GM21423 (cell line): ENCODE data around the gene NKAIN1.
"Not testable (repeated sequence)": the region's sequence is repeated elsewhere in the genome, so short reads cannot be mapped to it uniquely, and the experiment has no call there.

Source experiments
- ATAC-seq: cut with Tn5 transposase; IDR thresholded peaks from one replicate; pipeline ENCODE4 v1.9.1; 2021; ENCODE audit warnings: mild to moderate bottlenecking, moderate library complexity; ENCODE audit not compliant: unreplicated experiment

The NKAIN1 gene

DNA sequence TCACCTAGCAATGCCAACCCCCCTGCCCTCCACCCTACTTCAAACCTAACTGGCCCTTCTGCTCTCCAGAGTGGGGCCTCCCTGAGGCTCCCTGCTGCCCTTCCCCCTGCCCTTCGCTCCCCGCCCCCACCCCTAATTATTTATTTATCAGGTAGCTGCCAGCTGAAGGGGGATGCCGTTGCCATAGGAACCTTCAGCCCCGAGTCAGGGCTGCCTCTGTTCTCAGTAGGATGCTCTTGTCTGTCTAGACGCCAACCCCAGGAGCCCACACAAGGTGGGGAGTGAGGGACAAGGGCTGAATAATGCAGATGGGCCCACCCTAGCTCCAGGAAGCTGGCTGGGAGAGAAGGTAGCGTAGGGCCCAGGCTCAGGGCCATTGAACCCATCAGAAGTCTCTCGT lies 41.1 kb downstream of the NKAIN1 start:
- ATAC-seq = no peak

DNA sequence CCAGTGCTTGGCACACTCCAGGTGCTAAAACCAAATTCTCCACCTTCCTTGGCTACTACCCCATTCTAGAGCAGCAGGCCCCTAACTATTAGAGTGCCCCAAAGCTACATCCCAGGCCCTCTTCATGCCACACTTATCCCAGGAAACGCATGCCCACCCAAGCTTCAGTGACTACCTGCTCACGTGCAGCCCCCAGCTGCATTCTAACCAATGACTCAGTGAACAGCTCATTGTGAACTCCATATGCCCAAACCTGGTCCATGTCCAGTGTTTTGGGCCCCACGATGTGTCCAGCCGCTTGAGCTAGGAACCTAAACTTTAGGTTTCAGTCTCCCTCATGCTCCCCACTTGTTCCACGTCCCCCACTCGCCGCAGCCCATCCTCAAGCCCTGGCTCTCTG lies 41.5 kb downstream of the NKAIN1 start:
- no peak for ATAC-seq

DNA sequence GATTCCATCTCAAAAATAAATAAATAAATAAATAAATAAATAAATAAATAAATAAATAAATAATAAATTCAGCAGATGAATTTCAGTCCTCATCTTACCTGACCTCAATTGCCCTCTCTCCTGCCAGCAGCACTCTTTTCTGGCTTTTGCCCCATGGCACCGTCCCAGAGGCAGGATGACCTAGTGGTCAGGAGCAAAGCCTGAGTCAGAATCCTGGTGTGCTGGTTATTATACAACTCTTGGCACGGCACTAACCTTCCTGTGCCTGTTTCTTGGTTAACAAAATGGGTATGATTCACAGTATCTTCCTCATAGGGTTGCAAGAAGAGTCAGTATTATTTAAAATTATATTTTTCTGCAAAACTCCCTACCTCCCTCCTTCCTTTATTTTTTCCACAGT lies 43.0 kb downstream of the NKAIN1 start:
- no peak for ATAC-seq

DNA sequence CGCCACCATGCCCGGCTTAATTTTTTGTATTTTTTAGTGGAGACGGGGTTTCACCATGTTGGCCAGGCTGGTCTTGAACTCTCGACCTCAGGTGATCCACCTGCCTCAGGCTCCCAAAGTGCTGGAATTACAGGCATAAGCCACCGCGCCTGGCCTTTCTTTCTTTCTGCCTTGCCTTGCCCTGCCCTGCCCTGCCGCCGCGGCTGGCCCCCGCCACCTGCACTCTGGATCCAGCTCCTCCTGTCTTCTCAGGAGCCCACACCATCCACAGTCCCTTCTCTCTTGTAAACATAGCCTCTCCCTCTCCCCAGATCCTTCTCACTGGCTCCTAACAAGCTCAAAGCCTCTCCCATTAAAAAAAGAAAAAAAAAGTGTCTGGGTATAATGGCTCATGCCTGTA lies 44.4 kb downstream of the NKAIN1 start:
- not testable (repeated sequence) for ATAC-seq

DNA sequence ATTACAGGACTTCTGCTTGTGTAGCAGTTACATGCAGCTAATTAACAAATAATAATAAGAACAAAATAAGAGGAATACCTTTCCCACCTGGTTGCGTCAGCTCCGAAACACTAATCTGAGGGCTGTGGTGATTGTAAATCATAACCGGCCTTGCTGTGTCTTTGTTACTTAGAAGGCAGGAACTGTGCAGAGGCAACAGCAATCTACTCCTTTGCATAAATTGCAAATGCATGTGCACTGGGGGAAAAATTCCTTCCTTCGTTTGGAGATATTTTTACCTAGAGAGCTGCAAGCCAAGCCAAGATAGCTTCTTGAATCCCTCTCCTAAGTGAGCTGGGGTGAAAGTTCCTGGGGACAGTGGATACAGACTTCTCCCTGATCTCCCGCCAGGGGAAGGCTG lies 46.0 kb downstream of the NKAIN1 start:
- ATAC-seq = no peak

DNA sequence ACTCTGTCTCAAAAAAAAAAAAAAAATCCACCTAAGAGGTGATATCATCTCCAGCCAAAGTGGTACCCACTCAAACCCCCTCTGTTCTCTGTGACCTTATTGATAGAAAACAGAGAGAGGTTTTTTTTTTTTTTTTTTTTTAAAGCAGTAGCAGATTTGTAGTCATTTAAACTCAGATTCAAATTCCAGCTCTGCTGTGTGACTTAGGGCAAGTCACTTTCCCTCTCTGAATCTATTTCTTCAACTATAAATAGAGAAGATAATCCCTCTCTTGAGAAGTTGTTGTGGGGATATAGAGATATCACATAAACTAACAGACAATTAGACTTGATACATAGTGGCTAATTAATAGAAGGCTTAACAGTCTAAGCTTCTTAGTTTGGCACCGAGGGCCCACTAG lies 48.4 kb downstream of the NKAIN1 start:
- no peak for ATAC-seq

DNA sequence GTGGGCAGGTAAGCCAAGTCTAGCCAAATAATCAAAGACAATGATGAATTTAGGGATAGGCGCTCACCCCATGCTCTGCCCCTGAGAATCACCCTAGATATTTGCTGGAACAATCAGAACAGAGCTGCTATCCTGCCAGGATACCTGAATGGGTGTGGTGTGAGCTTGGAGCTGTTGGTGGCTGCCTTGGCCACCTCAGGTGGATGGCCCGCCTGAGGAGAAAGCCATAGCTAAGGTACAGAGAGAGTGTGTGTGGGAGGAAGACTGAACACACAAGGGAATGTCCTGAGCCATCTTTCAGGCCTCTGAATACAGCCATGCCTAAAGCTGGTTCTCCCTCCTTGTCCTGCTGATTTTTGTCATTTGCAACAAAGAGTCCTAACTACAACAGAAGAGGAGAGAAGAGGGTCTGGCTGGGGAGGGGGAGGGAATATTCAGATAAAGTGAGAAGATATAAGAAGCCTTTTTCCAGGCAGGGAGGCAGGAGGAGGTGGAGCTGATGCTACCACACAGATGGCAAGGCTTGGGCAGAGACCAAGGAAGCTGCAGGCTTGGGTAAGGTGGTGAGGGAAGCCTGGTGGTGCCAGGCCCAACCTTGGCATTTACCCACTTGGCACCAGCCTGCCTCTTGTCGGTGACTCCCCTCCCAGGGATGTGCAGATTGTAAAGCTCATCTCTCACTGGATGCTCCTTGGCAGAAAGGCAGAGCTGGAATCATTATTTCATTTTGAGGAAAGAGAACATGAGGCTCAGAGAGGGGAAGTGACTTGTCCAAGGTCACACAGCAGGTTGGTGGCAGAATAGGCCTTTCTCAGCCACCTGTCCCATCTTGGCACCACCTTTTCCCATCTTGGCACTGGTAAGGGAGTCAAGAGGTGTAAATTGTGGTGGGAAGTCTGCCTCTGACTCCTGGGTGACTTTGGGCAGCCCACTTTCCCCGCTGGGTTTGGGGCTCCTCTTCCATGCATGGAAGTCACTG lies 49.7 kb downstream of the NKAIN1 start:
- ATAC-seq = no peak

DNA sequence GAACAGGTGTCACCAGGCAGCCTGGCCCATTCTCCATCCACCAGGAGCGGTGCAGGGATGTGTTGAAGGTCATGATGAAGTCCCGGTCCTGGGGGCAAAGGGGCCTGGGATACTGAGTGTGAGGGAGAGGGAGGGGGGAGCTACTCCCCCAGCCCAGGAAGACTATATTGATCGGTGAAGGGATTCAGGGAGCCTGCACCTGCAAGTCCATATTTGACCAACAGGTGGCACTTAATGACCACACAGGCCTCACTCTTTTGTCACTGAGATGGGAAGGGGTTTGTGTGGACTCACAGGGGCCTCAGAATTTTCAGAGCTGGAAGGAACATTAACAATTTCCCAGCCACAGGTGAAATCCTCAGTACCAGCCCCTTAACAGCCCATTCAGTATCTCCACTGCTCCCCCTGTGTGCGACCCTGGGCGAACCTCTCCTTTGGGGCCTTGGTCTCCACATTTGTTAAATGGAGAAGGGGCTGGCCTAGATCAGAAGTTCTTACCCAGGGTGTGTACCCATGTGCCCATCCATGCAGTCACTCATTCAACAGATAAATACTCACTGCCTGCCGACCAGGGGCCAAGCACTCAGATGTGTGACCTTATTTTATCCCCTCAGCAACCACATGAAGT lies 55.6 kb downstream of the NKAIN1 start:
- no peak for ATAC-seq

DNA sequence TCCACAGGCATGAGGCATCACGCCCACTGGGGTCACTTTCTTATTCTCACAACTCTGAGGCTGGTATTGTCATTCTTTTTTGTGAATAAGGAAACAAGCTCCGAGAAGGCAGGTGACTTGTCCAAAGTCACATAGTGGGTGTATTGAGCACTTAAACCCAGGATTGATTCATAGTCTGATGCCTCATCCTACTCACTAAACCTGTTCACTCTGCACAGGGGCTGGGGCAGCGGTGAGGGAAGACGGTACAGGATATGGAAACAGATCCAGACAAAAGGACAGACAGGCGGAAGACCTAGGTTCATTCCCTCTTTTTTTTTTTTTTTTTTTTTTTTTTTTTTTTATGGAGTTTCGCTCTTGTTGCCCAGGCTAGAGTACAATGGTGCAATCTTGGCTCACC lies 56.6 kb downstream of the NKAIN1 start:
- no peak for ATAC-seq

DNA sequence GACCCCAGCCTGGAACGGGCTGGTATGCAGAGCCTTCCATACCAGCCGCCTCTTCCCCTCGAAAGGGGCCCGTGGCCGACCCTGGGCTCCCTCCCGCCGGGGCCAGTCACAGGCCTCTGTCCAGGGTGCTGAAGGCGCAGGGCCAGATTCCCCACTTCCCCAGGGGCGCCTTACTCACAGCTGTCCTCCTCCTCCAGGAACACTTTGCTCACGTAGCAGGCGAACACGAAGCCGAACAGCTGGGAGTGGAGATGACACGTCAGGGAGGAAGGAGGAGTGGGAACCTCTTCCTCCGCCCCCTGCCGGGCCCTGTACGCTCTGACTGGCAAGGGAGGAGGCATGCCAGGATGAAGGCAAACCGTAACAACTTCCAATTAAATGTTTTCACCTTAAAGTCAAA lies 57.3 kb downstream of the NKAIN1 start:
- no peak for ATAC-seq

DNA sequence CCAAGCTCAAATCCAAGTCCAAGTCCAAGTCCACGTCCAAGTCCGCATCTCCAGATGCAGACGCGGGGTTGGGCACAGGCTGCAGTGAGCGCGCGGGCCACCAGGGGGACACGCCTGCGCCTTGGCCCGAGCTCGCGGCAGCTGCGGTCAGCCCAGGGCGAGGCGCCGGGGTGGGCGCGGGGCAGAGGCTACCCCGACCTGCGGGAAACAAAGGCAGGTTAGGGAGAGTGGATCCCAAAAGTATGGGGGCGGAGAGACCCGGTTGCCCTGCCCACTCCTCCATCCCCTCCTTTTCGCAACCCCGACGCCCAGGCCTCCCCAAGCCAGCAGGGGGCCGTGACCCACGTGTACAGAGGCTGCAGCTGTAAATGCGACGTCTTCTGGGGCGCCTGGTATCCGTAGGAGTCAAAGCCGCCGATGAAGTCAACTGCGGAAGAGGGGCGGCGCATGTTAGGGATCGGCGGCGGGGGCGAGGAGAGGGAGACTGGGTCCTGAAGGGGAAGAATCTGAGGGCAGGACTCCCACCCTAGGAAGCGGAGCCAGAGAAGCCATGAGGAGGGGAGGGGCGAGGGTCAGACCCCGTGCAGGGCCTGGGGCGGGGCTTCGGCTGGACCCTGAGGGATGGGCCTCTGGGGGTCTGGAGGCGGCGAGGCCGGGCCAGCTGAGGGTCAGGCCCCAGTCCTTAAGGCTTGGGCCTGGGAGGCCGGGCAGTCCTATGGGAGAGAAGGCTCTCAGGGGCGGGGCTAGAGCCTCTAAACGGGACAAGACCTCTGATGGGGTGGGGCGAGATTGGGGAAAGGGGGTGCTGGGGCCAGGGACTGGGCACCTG lies 58.0 kb downstream of the NKAIN1 start:
- ATAC-seq = no peak

DNA sequence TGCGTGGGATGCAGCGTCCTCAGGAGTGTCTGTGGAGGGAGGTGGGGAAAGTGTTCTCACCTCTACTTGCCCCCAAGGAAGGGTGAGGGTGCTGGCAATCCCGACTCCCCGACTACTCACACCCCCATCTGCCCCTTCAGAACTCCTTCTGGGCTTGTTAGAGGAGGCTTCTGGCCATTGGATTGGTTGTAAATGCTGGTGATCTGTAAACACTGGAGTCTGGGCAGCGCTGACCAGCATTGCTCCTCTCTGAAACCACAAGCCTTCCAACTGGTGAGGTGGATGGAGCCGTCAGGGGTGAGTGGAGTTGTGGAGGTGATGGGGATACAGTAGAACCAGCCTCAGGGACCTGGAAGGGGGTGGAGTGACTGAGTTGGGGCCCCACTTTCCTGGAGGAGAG lies 59.3 kb downstream of the NKAIN1 start:
- no peak for ATAC-seq

DNA sequence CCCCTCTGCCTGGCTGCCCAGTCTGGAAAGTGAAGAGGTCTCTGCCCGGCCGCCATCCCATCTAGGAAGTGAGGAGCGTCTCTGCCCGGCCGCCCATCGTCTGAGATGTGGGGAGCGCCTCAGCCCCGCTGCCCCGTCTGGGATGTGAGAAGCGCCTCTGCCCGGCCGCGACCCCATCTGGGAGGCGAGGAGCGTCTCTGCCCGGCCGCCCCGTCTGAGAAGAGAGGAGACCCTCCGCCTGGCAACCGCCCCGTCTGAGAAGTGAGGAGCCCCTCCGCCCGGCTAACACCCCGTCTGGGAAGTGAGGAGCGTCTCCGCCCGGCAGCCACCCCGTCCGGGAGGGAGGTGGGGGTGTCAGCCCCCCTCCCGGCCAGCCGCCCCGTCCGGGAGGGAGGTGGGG lies 63.4 kb downstream of the NKAIN1 start:
- ATAC-seq = not testable (repeated sequence)

DNA sequence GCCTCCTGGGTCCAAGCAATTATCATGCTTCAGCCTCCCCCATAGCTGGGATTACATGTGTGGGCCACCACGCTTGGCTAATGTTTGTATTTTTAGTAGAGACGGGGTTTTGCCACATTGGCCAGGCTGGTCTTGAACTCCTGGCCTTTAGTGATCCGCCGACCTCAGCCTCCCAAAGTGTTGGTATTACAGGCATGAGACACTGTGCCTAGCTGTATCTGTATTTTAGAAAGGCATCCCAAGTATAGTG lies 69.3 kb downstream of the NKAIN1 start:
- ATAC-seq = no peak

DNA sequence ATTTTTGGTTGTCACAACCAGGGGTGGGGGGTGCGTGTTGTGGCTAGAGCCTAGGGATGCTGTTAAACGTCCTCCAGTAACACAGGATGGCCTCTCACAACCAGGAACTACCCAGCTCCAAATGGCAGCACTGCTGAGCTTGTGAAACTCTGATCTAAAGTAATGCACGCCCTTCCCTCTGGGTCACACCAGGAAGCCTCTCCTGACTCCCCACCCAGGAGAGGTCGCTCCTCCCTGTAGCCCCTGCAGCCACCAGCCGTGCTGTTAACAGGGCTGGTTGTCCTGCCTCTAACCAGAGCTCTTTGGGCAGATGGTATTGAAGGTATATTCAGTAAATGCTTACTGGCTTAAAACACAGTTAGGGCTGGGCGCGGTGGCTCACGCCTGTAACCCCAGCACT lies 73.2 kb downstream of the NKAIN1 start:
- no peak for ATAC-seq

DNA sequence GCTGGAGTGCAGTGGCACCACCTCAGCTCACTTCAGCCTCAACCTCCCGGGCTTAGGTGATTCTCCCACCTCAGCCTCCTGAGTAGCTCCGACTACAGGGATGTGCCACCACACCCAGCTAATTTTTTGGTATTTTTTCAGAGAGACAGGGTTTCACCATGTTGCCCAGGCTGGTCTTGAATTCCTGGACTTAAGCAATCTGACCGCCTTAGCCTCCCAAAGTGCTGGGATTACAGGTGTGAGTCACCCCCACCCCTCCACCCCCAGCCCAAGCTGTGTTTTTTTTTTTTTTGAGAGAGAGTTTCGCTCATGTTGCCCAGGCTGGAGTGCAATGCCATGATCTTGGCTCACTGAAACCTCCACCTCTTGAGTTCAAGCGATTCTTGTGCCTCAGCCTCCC lies 75.4 kb downstream of the NKAIN1 start:
- ATAC-seq = no peak

DNA sequence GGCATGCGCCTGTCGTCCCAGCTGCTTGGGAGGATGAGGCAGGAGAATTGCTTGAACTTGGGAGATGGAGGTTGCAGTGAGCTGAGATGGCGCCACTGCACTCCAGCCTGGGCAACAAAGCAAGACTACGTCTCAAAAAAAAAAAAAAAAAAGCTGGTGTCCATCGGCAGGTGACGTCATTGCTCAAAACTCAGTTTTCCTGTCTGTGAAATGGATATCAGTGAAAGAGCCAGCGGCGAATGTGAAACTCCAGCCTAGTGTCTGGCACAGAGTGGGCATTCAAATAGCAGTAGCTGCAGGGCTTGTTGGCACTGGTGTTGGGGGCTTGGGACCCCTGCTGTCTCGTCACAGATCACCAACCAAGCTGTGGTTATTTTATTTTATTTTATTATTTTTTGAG lies 75.8 kb downstream of the NKAIN1 start:
- ATAC-seq = no peak

DNA sequence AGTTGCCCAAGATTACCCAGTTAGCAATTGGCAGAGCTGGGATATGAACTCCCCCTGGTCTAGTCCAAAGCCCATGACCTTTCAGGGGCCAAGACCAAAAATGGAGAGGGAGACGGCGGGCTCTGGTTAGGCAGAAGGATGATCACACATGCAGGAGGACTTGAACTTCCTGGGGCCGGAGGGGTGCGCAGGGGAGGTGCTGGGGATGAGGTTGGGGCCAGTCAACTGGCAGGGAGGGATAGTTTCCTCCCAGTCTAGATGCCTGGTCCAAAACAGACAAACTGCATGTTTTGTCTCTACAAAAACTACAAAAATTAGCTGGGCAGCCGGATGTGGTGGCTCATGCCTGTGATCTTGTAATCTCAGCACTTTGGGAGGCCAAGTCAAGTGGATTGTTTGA lies 78.1 kb downstream of the NKAIN1 start:
- ATAC-seq = no peak

DNA sequence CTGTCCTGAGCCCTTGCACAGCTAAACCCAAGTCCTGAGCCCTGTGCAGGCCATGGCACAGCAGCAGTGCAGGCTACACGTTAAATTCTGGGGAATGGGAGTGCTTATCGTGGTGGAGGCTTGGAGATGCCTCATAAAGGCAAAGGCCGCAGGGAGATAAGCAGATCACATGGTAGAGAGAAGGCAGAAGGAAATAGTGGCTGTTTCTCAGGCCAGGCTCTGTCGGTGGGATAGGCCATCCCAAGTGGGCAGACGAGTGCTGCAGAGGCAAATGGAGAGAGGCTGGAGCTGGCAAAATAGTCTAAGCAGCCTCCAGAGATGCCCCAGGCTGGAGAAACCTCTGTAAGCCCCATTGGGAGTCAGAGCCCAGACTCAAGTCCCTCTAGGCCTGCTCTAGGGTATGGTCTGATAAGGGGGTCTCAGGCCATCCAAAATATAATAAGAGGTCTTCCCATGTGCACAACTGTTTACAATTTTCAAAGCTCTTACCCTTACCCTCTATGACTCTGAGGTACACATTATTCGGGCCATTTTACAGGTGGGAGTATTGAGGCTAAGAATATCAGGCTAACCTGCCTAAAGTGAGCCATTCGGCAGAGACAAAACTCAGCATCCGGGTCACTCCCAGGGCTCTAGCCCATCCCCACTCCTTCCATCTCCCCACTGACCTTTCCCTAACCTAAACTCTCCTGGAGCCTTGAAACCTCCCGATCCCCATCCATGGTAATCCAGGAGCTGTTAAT lies 79.6 kb downstream of the NKAIN1 start:
- no peak for ATAC-seq

DNA sequence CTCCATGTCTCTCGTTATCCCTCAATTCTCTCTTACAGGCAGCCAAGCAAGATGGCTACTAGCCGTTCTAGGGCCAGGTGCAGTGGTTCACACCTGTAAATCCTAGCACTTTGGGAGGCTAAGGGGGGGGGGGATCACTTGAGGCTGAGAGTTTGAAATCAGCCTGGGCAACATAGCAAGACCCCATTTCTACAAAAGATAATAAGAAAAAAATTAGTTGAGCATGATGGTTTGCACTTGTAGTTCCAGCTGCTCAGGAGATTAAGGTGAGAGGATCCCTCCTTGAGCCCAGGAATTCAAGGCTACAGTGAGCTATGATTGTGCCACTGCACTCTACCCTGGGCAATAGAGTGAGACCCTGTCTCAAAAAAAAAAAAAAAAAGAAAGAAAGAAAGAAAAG lies 80.4 kb downstream of the NKAIN1 start:
- ATAC-seq = no peak

DNA sequence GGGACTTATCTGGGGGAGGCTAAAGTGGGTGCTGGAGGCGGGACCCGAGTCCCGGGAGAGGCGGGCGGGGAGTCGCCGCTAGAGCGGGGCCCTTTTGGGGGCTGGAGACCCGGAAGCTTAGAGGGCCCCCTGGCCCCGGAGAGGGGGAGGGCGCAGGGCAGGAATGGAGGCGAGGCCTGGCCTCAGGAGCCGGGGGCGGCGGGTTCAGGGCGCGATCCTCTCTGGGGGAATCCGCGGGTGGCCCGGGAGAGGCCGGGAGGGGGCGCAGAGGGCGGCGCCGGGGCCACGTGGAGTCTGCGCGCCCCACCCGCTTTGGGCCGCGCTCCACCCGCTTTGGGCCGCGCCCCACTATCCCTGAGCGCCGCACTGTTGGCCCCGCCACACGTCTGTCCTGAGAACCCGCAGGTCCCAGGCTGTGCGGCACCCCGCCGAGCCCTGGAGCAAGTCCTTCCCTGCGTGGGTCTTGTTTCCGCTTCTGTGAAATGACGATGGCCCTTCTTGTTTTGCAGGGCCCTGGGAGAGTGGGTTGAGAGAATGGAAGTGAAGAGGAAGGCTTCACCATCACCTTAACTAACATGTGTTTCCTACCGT lies 84.4 kb downstream of the NKAIN1 start:
- ATAC-seq = peak; percentile 58
